OCI-M1 (cell line): ENCODE data around the gene KCNH1.
A peak's percentile ranks its signal among the peaks of the same experiment; 100 is the strongest.

Source experiments
- DNase-seq: peaks from one replicate; lab custom pipeline; 2025; lab: John Stamatoyannopoulos, UW

The KCNH1 gene

DNA sequence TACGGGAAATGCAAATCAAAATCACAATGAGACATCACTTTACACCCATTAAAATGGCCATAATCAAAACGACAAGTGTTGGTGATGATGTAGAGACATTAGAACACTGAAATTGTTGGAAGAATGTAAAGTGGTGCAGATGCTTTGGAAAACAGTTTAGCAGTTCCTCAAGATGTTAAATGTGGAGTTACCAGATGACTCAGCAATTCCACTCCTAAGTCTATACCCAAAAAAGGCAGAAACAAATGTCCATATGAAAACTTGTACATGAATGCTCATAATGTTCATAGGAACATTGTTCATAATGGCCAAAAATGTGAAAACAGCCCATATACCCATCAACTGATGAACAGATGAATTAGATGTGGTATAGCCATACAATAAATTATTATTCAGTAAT lies 267.4 kb downstream of the KCNH1 start:
- DNase-seq = no peak

DNA sequence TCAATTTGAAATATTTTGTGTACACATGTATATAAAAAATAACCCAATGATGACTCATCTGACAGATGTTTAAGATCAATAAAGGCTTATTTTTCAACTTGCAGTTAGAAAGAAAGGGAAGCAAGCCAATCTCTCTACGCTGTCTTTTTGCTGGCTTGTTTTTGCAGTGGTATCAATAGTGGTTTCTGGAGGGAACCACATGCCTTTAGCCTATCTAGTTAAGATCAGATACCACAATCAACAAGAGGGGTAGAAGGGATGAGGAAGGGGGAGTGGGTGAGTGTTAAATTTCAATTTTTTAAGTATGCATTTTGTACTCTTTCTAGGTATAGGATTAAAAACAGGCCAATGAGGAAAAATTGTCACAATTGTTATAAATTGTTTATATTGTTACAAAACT lies 276.2 kb downstream of the KCNH1 start:
- peak; percentile 24 for DNase-seq

DNA sequence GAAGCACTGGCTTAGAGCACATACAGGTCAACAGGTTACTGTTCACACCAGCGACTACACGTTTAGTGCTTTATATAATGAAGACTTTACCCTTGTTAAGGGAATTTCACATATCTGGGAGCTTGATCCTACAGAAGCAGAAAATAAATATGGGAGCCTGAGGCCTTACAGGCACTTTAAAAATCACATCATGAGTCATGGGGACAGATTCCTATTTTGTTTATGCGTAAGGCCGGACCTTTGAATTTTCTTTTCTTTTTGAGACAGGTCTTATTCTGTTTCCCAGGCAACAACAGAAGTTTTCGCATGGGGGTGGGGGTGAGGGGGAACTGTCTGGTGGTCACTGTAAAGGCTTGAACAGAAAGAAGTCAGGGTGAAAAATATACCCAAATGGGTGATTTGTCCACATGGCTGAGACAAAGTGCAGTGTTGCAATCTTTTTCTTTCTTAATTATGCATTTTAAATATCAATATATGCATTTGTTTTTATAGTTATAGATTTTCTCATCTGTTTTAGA lies 276.7 kb downstream of the KCNH1 start:
- no peak for DNase-seq

DNA sequence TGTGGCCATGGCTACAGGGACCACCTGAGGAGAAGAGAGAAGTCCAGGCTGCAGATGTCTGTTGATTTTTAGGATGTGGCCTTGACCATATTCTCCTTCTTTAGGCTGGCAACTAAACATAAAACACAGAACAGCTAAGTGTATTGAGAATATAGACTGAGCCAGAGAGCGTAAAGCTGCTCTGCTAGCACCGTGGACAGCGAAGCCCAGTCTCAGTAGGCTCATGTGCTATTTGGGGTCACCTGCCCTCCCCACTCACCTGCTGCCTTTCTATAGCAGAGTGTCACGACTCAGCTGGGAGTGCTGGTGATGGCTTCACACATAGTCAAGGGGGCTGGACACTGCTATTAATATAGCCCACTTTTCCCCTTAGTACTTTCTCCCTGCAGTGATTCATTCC lies 278.5 kb downstream of the KCNH1 start:
- no peak for DNase-seq

DNA sequence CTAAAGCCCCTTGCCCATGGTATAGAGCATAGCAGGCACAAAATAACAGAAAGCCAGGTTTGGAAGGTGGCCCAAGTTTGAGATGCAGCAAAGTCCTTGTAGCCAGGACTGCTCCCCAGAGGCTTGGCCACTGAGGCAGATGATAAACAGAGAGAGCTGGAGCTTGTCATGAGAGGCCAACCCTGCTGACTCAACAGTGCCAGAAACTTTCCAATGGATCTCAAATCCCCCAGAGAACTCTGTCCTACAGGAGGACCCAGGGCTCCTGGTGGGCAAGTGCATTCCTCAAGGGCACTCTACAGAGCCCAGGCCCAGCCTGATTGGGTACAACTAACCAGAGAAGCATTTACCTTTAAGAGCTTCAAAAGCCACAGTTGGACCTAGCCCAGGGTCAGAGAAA lies 280.7 kb downstream of the KCNH1 start:
- DNase-seq = no peak

DNA sequence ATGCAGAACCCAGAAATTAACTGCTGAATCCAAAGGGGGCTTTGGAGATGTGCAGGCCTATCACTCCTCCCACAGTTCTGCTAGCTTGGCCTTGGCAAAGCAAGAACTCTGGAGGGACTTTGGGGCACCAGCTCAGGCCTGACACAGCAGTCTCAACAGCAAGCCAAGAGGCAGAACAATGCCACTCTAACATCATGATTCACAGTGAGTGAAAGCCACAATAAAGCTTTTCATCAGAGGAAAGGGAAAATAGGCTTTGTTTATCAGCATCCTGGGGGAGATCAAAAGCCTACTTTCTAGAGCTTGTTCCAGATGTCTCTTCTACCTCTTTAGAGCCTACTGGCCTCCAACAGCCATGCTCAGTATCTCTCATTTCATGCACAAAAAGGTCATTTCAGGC lies 283.4 kb downstream of the KCNH1 start:
- DNase-seq = no peak

DNA sequence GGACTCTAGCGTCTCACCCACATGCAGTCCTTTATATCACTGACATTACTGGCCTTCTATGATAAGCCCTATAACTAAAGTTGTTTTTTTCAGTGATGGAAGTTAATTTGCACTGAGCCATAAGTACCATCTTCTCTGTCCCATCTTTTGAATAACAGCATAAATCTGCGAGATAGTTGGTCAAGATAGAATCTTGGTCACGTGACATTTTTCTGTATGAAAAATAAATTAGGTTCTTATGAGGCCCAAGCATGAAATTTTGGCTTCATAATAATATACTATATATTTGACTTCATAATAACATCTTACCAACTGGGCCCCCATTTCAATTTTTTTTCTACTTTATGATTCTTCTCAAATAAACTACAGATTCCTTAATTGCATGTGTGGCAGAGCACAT lies 285.5 kb downstream of the KCNH1 start:
- DNase-seq = no peak

DNA sequence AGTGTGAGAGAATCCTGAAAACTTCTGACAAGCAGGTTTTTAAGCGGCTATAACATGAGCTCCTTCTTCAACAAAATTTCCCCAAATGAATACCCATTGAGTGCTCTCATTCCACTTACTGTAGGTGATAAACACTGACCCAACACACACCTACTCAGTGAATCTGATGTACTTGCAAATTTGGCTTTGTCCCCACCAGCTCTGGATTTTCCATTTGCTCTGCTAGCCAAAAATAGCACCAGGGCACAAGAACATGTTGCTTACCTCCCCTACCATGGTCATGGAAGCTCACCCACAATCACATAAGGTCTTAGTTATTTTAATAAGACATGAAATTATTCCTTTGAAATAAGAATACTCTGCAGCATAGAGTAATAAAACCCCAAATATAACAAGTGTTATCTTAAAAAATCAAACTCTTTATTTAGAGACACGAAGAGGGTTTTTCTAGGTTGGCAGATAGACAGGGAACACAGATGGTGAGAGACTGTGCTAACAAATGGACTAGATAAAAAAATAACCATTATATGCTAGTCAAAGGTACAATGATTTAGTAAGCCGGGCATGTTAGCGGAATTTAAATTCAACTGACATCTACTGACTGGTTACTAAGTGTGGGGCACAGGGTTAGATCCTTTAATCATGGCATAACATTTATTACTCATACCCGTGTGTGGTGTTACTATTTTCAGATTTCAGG lies 291.9 kb downstream of the KCNH1 start:
- DNase-seq = no peak

DNA sequence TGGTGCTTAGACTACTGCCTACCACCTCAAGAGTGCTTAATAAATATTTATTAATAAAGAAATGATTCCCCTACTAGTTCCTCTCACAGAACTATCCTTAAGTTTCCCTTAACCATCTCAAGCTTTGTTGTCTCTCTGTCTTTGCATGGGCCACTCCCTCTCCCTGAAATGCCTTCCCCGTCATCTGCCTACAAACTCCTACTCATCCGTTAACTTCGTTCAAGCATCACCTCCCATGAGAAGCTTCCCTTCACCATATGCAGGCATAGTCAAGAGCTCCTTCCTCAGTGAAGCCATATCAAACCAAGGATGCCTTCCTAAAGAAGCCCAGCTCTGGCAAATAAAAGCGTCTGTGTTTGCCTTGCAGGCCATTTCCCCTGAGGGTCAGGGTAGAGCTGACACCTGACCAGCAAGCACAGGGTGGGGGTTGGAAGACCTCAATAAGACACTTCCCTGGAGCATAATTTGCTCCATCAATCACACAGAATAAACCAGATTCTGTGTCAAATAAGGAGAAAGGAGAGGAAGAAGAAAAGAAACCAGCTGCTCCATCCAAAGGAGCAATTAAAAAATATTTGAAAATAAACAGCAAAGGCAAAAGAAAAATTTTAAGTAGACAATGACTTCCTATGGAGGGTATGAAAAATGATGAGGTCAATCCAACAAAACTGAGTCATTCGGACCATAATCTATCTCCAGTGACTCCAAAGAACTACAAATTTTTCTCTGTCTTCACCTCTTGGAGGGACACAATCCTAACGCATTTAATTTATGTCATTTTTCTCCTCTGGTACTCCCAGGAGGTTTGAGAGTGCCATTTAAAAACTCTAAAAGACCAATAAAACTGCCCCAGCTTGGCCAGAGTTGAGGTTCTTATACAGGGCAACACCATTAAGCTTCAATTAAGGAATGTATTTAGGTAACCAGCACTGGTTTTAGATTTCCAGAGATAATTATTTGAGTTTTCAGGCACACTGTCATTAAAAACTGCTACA lies 303.6 kb downstream of the KCNH1 start:
- no peak for DNase-seq

DNA sequence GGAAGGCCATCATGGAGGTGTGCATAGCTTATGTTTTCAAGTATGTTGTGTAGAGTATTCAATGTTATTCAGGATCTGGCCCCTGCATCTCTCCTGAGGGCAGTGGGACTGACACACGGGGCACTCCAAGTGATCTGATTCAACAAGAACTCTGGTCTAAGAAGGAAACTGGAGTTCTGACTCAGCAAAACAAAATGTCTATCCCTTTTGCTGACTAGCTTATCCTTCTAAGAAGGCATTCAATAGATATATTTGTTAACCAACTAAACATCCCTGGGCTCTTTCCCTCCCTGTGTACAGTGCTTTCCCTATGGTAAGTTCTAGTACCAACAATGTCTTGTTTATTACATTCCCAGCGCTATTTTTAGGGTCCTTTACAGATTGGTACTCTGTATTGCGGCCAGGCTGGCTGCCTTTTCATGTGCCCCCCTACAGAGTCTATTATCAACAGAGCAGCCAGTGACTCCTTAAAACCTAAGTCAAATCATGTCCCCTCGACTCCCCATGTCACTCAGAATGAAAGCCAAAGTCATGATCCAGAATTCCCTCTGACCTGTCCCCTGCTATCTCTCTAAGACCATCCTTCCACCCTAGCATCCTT lies 304.9 kb downstream of the KCNH1 start:
- DNase-seq = no peak

DNA sequence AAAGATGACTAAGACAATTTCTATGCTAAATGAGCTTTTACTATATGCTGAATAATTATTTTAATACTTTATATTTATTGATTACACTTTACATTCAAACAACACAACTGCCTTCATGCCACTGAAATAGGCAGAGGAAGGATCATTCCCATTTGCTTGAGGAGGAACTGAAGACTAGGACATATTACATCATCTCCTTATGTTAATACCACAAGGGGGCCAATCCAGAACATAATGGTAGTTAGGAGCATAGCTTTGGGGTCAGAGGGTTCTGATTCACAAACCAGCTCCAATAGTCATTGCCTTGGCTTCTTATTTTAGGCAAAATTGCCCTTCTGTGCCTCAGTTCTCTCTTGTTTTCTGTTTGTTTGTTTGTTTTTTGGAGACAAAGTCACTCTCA lies 306.5 kb downstream of the KCNH1 start:
- no peak for DNase-seq

DNA sequence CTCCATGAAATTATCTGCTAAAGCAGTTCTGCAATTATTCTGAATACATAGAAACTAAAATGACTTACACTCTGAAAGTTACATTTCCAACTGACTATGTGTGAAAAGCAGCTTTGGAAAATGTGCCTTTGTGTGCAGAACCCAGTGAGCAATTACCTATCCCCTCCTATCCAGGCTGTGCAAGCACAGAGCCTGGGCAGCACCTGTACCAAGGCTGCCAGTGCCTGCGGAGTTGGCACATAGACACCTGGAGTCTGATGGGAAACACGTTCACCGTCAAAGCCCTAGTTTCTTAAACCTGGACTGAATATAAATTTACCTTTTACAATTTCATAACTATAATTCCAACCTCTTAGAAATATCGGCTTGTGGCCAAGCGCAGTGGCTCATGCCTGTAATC lies 307.3 kb downstream of the KCNH1 start:
- no peak for DNase-seq

DNA sequence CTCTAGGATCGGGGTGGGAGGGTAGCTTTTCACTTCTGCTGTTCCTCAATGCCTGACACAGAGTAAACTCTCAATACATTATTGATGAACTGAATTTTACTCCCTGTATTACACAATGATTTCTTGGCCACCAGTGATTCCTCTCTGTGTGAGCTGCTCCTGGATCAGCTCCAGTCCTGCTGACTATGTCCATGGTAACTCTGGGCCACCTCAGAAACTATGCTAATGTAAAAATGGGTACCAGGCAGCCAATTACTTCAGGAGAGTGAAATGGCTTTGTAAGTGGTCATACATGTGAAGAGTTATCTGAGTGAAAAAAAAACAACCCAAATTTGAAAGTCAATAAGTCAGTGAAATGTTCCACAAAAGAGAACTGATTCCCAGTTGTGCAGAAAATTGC lies 311.0 kb downstream of the KCNH1 start:
- DNase-seq = no peak

DNA sequence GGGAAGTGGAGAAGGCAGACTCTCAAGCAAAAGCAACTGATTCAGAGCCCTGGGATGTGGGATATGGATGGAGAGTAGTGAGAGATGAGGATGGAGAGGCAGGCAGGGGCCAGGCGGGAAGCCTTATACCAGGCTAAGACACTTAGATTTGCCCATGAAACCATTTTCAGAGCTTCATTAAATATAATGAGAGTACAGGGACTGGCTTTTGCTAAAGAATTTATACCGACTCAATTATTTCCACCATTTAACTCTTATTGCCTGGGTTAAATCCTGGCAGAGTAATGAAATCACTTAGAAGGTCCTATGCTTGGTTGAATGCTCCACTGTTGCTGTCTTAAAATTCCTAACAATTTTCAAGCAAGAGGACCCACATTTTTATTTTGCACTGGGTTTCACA lies 311.7 kb downstream of the KCNH1 start:
- no peak for DNase-seq

DNA sequence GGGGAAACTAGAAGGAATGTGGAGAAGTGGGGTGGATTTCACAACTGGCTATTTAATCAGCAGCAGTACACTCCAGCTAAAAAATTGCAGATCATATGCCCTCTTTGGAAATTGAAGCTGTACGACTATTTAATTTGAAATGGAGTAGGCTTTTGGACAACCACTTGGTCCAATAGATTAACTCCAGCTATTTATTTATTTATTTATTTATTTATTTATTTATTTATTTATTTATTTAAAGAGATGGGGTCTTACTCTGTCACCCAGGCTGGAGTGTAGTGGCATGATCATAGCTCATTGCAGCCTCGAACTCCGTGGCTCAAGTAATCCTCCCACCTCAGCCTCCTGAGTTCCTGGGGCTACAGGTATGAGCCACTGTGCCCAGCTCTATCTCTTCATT lies 312.3 kb downstream of the KCNH1 start:
- no peak for DNase-seq

DNA sequence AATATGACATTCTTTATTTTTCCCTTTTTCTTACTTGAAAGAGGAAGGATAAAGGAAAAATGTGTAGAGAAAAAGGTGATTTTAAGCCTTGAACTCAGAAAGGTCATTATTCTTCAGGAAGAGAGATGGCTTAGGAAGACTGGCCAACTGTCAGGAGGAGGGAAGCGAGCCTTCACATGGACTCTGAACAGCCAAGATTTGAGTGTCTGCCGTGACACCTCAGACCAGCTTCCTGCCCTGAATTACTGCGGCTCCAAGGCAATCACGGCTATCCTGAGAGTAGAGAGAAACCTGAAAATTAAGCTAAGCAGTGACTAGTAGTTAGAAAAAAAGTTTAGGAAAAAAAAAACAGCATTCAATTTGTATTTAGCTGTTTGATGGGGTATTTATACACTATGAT lies 314.7 kb downstream of the KCNH1 start:
- no peak for DNase-seq

DNA sequence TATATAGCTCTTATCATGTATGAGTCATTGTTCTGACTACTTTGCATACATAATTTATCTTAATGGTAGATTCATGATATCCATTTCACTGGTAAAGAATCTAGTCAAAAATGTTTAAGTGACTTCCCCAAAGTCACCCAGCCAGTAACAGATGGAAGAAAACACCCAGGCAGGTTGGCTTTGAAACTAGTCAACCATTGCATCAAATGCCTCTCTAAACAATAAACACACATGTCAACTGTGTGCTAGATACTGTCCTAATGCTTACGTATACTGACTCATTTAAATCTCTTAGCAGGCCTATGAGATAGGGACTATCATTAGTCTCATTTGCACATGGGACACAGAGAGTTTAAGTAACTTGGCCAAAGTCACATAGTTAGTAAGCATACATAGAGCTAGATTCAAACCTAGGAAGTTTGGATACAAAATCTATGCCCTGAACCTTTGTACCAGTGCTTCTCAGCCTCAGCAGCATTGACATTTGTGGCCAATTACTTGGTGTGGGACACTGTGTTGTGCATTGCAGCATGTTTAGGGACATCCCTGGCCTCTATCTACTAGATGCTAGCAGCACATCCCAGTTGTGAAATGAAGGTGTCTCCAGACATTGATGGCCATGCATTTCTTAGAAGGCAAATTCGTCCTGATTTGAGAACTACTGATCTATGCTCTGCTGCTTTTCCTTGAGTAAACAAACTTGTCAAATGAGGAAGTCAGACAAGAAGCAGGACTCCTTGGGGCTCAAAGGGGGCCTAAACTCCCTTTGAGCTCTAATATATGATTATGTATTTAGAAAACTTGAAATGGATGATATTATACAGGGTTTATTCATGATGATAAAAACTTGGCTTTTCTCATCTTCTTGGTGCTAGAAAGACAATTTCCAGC lies 316.3 kb downstream of the KCNH1 start:
- no peak for DNase-seq

DNA sequence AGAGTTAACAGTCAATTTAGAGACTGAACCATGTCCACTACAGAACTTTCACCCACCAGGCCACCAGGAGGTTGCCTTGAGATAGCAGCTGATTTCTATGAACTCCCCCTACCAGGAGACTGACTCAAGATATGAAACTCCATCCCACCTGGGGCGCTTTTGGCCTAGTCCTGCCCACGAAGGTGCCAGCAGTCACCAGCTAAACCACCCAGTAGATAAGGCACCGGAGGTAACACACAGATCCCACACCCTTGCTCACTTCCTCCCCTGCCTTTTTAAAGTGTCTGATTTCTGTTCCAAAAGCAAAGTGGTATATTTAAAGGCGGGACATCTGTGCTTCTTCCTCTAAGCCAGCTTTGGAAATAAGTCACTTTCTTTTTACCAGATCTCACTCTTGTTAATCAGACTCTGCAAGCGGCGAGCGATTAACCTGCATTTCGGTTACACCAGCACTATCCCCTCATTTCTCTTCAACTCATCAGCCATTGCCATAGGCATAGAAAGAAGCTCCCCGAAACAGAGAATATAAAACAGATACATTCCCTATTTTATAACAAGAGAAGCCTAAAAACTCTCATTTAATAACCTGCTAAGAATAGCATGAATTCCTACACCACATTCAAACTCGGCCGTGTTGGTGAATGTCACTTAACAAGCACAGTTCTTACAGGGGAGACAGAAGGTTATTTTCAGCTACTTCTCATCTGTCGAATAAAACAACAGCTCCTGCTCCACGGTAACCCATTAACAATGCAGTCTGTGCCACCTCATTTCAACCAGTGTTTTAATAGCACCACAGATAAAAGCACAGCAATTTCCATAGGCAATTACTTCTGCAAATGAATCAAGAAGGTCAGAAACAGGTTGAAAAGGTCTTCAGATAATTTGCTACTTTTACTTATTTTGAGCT lies 318.1 kb downstream of the KCNH1 start:
- no peak for DNase-seq

DNA sequence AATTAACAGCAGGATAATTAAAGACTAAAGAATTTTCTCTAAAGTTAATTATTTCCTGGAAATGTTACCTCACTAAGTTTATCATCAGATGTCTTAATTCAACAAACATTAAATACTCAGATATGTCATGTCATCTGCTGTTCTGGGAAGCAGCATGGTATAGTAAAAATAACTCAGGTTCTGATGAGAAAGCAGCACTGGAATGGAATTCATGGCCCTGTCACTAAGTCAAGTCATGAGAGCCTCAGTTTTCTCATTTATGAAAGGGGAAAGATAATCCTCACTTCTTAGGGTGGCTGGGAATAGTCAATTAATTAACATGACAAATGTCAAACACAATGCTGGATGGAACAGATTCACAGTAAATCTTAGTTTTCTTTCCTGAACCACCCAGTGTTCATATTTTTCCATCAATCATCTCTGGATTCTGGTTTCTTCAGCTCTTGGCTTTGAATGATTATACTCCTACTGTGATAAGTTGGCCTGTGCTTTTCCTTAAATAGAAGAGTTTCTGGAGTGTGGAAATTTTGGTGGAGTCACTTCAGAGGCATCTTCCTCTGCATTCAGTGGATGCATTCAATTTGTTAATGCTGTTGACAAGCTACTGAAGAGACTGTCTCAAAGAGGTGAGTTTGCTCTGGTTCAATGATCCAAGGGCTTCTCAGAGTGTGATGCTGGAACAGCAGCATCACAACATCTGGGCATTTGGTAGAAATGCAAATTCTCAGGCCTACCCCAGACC lies 319.4 kb downstream of the KCNH1 start:
- no peak for DNase-seq

DNA sequence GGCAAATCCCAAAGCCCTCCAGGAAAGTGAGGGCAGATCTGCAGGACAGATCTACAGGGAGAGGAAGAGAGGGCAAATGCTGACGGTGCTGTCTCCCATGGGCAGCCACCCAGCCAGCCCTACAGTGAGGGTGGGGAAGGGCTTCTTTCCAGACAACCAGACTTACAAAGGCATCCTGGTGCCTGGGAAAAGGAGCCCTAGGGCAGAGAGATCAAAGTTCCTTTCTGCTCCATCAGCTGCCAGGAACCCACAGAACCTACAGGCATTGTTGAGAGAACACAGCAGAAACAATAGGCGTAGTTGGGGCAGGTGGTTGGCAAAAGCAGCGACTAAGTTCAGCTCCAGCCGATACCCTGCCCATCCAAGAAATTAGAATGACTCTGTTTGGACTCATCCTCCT lies 332.4 kb downstream of the KCNH1 start:
- no peak for DNase-seq
